WTC11 (cell line): ENCODE results near the gene KDM2A. TPM values are rescaled to one million over a fixed set of nuclear protein-coding genes. Genes with fewer than 3 reads are reported as not detected.

Experiments used
- ATAC-seq: fragments of 200-7000 bp; cut with Tn5 transposase; 2 replicates; pipeline ENCODE4 v1.10.0; 2021; ENCODE audit warnings: mild to moderate bottlenecking, moderate library complexity
- CTCF ChIA-PET: fragments of 300-600 bp; sonication (Branson Sonifier 250); formaldehyde crosslinking; loops from one replicate; lab custom pipeline; 2021; ENCODE audit warnings: antibody characterized with exemption; lab: Charles Lee
- POLR2A ChIA-PET: fragments of 350-600 bp; sonication (Branson Sonifier 250); formaldehyde crosslinking; loops from one replicate; lab custom pipeline; 2021; ENCODE audit warnings: antibody characterized with exemption; lab: Charles Lee
- DNase-seq: peaks from one replicate; pipeline ENCODE4 v3.0.0; 2021; ENCODE audit warnings: low spot score
- H3K27ac Mint-ChIP-seq: 2 replicates; pipeline ENCODE4 v1.8.0; 2021; ENCODE audit warnings: mixed read lengths
- H3K27me3 Mint-ChIP-seq: 2 replicates; pipeline ENCODE4 v1.8.0; 2021; ENCODE audit warnings: low read depth, mild to moderate bottlenecking, moderate library complexity, mixed read lengths
- H3K36me3 Mint-ChIP-seq: 2 replicates; pipeline ENCODE4 v1.8.0; 2021; ENCODE audit warnings: mixed read lengths
- H3K4me1 Mint-ChIP-seq: 2 replicates; pipeline ENCODE4 v1.8.0; 2022; ENCODE audit warnings: mixed read lengths
- H3K4me3 Mint-ChIP-seq: 2 replicates; pipeline ENCODE4 v1.8.0; 2021; ENCODE audit warnings: mild to moderate bottlenecking, moderate library complexity, mixed read lengths
- H3K9me3 Mint-ChIP-seq: 2 replicates; pipeline ENCODE4 v1.8.0; 2021; ENCODE audit warnings: mixed read lengths
- CREM ChIP-seq: sonication (generic); formaldehyde crosslinking; IDR thresholded peaks from 2 replicates; pipeline ENCODE4 v1.8.1; 2022; ENCODE audit warnings: mild to moderate bottlenecking, missing genetic modification reagents, moderate library complexity
- ELF4 ChIP-seq: sonication (generic); formaldehyde crosslinking; IDR thresholded peaks from 2 replicates; pipeline ENCODE4 v1.8.1; 2022; ENCODE audit warnings: low read depth, mild to moderate bottlenecking, moderate library complexity, missing genetic modification reagents
- ERG ChIP-seq: fragments of 250-450 bp; sonication (Bioruptor Pico); IDR thresholded peaks from 2 replicates; pipeline ENCODE4 v1.8.0; 2021; ENCODE audit warnings: mild to moderate bottlenecking
- ETV6 ChIP-seq: sonication (generic); formaldehyde crosslinking; IDR thresholded peaks from 2 replicates; pipeline ENCODE4 v1.8.1; 2022; ENCODE audit warnings: mild to moderate bottlenecking, missing genetic modification reagents
- FOXJ3 ChIP-seq: sonication (generic); formaldehyde crosslinking; IDR thresholded peaks from 2 replicates; pipeline ENCODE4 v1.9.0; 2021; ENCODE audit warnings: missing genetic modification reagents, mild to moderate bottlenecking, borderline replicate concordance
- FOXP1 ChIP-seq: sonication (generic); formaldehyde crosslinking; IDR thresholded peaks from 2 replicates; pipeline ENCODE4 v1.8.0; 2022; ENCODE audit warnings: missing genetic modification reagents, mild to moderate bottlenecking, moderate library complexity, borderline replicate concordance
- IRF1 ChIP-seq: sonication (generic); formaldehyde crosslinking; IDR thresholded peaks from 2 replicates; pipeline ENCODE4 v1.8.0; 2023; ENCODE audit warnings: missing genetic modification reagents
- IRF2 ChIP-seq: sonication (generic); formaldehyde crosslinking; IDR thresholded peaks from 2 replicates; pipeline ENCODE4 v1.8.0; 2022; ENCODE audit warnings: low read depth, missing genetic modification reagents, borderline replicate concordance
- JAZF1 ChIP-seq: fragments of 250-450 bp; sonication (Bioruptor Pico); IDR thresholded peaks from 2 replicates; pipeline ENCODE4 v1.9.0; 2021; ENCODE audit warnings: moderate library complexity, mild to moderate bottlenecking, inconsistent platforms
- JUN ChIP-seq: sonication (generic); formaldehyde crosslinking; IDR thresholded peaks from 2 replicates; pipeline ENCODE4 v1.8.0; 2023; ENCODE audit warnings: mild to moderate bottlenecking, missing genetic modification reagents
- NFE2L1 ChIP-seq: sonication (generic); formaldehyde crosslinking; IDR thresholded peaks from 2 replicates; pipeline ENCODE4 v1.8.1; 2023; ENCODE audit warnings: missing genetic modification reagents
- NR1H2 ChIP-seq: sonication (generic); formaldehyde crosslinking; IDR thresholded peaks from 2 replicates; pipeline ENCODE4 v1.9.0; 2021; ENCODE audit warnings: mild to moderate bottlenecking, moderate library complexity, missing genetic modification reagents
- RORB ChIP-seq: fragments of 250-450 bp; sonication (Bioruptor Pico); IDR thresholded peaks from 2 replicates; pipeline ENCODE4 v1.9.0; 2021; ENCODE audit warnings: mild to moderate bottlenecking
- USF2 ChIP-seq: sonication (generic); formaldehyde crosslinking; IDR thresholded peaks from 2 replicates; pipeline ENCODE4 v1.8.1; 2023; ENCODE audit warnings: mild to moderate bottlenecking, missing genetic modification reagents, moderate library complexity
- ZBTB21 ChIP-seq: sonication (generic); formaldehyde crosslinking; IDR thresholded peaks from 2 replicates; pipeline ENCODE4 v1.8.1; 2023; ENCODE audit warnings: mild to moderate bottlenecking, missing genetic modification reagents, borderline replicate concordance
- ZNF121 ChIP-seq: sonication (generic); formaldehyde crosslinking; IDR thresholded peaks from 2 replicates; pipeline ENCODE4 v1.8.0; 2023; ENCODE audit warnings: missing genetic modification reagents
- ZNF138 ChIP-seq: sonication (generic); formaldehyde crosslinking; conservative IDR thresholded peaks from 2 replicates; pipeline ENCODE4 v1.8.1; 2022; ENCODE audit warnings: mild to moderate bottlenecking, moderate library complexity, missing genetic modification reagents
- ZNF219 ChIP-seq: sonication (generic); formaldehyde crosslinking; IDR thresholded peaks from 2 replicates; pipeline ENCODE4 v1.8.0; 2023; ENCODE audit warnings: missing genetic modification reagents, mild to moderate bottlenecking, borderline replicate concordance
- ZNF263 ChIP-seq: sonication (generic); formaldehyde crosslinking; IDR thresholded peaks from 2 replicates; pipeline ENCODE4 v1.8.1; 2022; ENCODE audit warnings: low read depth, mild to moderate bottlenecking, moderate library complexity, missing genetic modification reagents
- total RNA-seq: library from RNA; stranded (reverse); gene quantifications from 3 replicates; pipeline ENCODE4 v1.2.3, GENCODE V29; 2021
- TF ChIP-seq, protein P1 (sequence below): sonication (generic); formaldehyde crosslinking; IDR thresholded peaks from 2 replicates; pipeline ENCODE4 v1.8.1; 2023; ENCODE audit warnings: mild to moderate bottlenecking, missing genetic modification reagents
- TF ChIP-seq, protein P2 (sequence below): sonication (generic); formaldehyde crosslinking; IDR thresholded peaks from 2 replicates; pipeline ENCODE4 v1.8.1; 2022; ENCODE audit warnings: mild to moderate bottlenecking, missing genetic modification reagents, moderate library complexity, borderline replicate concordance
- TF ChIP-seq, protein P3 (sequence below): sonication (generic); formaldehyde crosslinking; conservative IDR thresholded peaks from 2 replicates; pipeline ENCODE4 v1.8.1; 2022; ENCODE audit warnings: mild to moderate bottlenecking, missing genetic modification reagents

KDM2A gene
- total RNA-seq, 1 experiment from 2014 or later = 58.0 TPM

DNA sequence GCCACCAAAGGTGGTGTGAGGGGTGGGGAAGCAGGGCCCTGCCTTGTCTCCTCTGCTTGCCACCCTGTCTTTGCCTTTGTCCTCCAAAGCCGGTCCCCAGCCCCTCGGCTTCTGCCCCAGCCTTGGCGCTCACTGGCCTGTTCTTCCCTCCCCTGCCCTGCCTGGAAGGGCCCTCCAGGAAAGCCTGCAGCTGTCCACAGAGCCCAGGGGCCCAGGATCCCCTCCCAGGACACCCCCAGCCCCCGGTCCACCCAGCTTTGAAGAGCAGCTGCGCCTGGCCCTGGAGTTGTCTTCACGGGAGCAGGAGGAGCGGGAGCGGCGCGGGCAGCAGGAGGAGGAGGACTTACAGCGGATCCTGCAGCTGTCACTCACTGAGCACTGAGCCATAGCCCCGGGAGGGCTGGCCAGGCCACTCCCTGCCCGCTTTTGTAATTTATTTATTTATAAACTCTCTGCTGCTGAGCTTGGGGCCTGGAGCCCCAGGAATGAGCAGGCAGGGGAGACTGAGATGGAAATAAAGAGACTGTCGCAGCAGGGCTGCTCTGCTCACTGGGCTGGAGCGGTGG is 183.0 kb downstream of the KDM2A start:
- TF ChIP-seq FOXJ3 (CRISPR knock-in tag) (no peak), ZNF263 (CRISPR knock-in tag) (peak; percentile 92)
- TF ChIP-seq, protein P1, sequence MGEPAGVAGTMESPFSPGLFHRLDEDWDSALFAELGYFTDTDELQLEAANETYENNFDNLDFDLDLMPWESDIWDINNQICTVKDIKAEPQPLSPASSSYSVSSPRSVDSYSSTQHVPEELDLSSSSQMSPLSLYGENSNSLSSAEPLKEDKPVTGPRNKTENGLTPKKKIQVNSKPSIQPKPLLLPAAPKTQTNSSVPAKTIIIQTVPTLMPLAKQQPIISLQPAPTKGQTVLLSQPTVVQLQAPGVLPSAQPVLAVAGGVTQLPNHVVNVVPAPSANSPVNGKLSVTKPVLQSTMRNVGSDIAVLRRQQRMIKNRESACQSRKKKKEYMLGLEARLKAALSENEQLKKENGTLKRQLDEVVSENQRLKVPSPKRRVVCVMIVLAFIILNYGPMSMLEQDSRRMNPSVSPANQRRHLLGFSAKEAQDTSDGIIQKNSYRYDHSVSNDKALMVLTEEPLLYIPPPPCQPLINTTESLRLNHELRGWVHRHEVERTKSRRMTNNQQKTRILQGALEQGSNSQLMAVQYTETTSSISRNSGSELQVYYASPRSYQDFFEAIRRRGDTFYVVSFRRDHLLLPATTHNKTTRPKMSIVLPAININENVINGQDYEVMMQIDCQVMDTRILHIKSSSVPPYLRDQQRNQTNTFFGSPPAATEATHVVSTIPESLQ = no peak
- H3K27ac Mint-ChIP-seq = peak overlapping the region; percentile 57; the same call in 1 of the 2 replicates
- ATAC-seq = peak; percentile 46

DNA sequence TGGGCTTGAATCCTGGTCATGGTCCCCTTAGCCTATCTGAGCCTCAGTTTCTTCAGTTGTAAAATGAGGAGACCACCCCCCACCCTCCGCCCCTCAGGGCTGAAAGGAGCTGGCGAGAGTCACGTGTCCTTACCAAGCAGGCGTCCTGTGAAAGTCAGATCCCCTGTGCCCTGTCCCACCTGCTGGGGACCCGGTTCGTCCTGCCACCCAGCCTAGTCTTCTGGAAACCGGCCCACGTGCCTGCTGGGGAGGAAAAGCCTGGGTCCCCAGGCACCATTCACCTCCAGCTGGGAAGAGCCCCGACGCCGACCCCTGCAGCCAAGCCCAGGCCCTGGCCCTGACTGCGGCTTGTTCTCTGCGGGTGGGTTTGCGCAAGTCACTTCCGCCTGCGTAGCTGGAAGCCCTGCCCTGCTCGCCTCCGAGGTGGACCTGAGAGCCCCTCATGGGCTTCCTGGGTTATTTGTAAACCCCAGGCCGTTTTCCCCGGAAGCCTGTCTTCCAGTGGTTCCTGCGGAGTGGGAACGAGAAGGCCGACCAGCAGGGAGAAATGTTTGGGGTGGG is 183.6 kb downstream of the KDM2A start:
- H3K4me3 Mint-ChIP-seq = peak overlapping the region; percentile 74
- no peaks in the 10 kb centered on the region for H3K9me3 Mint-ChIP-seq
- ChIA-PET POLR2A (interaction anchor here (0.6 to 1.6 kb wide), 10 partner anchors 9 to 757 kb away, joined by 3 to 24 read pairs (median 3); partner anchors contain the start of genes ANKRD13D and ZDHHC24), CTCF (interaction anchor here (0.6 to 5.3 kb wide), 27 partner anchors 9 to 327 kb away, joined by 3 to 103 read pairs (median 6); partner anchors contain the start of genes ANKRD13D, GRK2, KDM2A and NUDT8)
- H3K27me3 Mint-ChIP-seq = peaks cover 4% of the 10 kb centered on the region; the same call in 1 of the 2 replicates
- H3K4me1 Mint-ChIP-seq = peaks cover 11% of the 10 kb centered on the region
- ATAC-seq (peak; percentile 56), DNase-seq (peak; percentile 67)
- H3K36me3 Mint-ChIP-seq = peaks cover 12% of the 10 kb centered on the region
- peak overlapping the region; percentile 57; the same call in 1 of the 2 replicates for H3K27ac Mint-ChIP-seq
- TF ChIP-seq, protein P2, sequence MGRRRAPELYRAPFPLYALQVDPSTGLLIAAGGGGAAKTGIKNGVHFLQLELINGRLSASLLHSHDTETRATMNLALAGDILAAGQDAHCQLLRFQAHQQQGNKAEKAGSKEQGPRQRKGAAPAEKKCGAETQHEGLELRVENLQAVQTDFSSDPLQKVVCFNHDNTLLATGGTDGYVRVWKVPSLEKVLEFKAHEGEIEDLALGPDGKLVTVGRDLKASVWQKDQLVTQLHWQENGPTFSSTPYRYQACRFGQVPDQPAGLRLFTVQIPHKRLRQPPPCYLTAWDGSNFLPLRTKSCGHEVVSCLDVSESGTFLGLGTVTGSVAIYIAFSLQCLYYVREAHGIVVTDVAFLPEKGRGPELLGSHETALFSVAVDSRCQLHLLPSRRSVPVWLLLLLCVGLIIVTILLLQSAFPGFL (CRISPR knock-in tag) = no peak
- TF ChIP-seq ZNF138 (CRISPR knock-in tag) = no peak
- no peak for TF ChIP-seq ZNF121 (CRISPR knock-in tag)
- TF ChIP-seq USF2 (CRISPR knock-in tag) = peak; percentile 90
- no peak for TF ChIP-seq RORB (CRISPR knock-in tag)
- no peak for TF ChIP-seq IRF2 (CRISPR knock-in tag)
- TF ChIP-seq ZBTB21 = no peak
- no peak for TF ChIP-seq ZNF219
- TF ChIP-seq ELF4 = no peak
- TF ChIP-seq FOXP1 (CRISPR knock-in tag) = peak; percentile 63
- TF ChIP-seq IRF1 (CRISPR knock-in tag) = no peak
- TF ChIP-seq ERG (CRISPR knock-in tag) = 0 out of 2 replicates have a peak, but pooled peaks have one; percentile 45
- no peak for TF ChIP-seq NR1H2 (CRISPR knock-in tag)
- TF ChIP-seq JUN (CRISPR knock-in tag) = no peak
- TF ChIP-seq JAZF1 = no peak
- TF ChIP-seq, protein P3, sequence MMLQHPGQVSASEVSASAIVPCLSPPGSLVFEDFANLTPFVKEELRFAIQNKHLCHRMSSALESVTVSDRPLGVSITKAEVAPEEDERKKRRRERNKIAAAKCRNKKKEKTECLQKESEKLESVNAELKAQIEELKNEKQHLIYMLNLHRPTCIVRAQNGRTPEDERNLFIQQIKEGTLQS (CRISPR knock-in tag) = no peak
- peak; percentile 65; the same call in 1 of the 2 replicates for TF ChIP-seq NFE2L1 (CRISPR knock-in tag)
- TF ChIP-seq ETV6 (CRISPR knock-in tag) = peak; percentile 47; the same call in 1 of the 2 replicates
- 0 out of 2 replicates have a peak, but pooled peaks have one; percentile 34 for TF ChIP-seq CREM (CRISPR knock-in tag)

More for the DNA sequence above, 183.0 kb downstream of the KDM2A start:
- POLR2A ChIA-PET = interaction anchor here (0.7 to 1.6 kb wide), 7 partner anchors 8 to 165 kb away, joined by 3 to 24 read pairs (median 5); partner anchors contain the start of gene ANKRD13D
- Mint-ChIP-seq H3K36me3 (peaks cover 14% of the 10 kb centered on the region), H3K27me3 (peaks cover 4% of the 10 kb centered on the region; the same call in 1 of the 2 replicates), H3K9me3 (0 out of 2 replicates have a peak, but pooled peaks cover under 1% of the 10 kb centered on the region), H3K4me1 (peaks cover 11% of the 10 kb centered on the region), H3K4me3 (peak overlapping the region; percentile 74)
- DNase-seq = peak; percentile 60
- CTCF ChIA-PET = interaction anchor here (0.6 to 5.3 kb wide), 15 partner anchors 9 to 312 kb away, joined by 3 to 103 read pairs (median 8); partner anchors contain the start of gene ANKRD13D
